ENCODE data around the gene CLCN7.
"Not testable (repeated sequence)": the region's sequence is repeated elsewhere in the genome, so short reads cannot be mapped to it uniquely, and the experiment has no call there.

The CLCN7 gene

GRCh38 chr16:1442697-1443096, 32.1 kb downstream of the CLCN7 start:
- no peak for DNase-seq

GRCh38 chr16:1441391-1441829, 33.4 kb downstream of the CLCN7 start:
- DNase-seq: no peak

DNA sequence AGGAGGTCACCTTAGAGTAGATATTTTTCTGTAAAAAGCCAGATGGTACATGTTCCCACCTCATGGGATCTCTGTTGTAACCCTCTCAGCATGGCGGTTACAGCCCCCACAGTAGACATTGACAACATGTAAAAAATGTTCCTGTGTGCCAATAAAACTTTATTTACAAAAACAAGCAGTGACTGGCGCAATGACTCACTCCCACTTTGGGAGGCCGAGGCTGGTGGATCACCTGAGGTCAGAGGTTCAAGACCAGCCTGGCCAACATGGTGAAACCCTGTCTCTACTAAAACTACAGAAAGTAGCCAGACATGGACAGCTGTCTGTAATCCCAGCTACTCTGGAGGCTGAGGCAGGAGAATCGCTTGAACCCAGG, 35.1 kb downstream of the CLCN7 start:
- DNase-seq: not testable (repeated sequence)

DNA sequence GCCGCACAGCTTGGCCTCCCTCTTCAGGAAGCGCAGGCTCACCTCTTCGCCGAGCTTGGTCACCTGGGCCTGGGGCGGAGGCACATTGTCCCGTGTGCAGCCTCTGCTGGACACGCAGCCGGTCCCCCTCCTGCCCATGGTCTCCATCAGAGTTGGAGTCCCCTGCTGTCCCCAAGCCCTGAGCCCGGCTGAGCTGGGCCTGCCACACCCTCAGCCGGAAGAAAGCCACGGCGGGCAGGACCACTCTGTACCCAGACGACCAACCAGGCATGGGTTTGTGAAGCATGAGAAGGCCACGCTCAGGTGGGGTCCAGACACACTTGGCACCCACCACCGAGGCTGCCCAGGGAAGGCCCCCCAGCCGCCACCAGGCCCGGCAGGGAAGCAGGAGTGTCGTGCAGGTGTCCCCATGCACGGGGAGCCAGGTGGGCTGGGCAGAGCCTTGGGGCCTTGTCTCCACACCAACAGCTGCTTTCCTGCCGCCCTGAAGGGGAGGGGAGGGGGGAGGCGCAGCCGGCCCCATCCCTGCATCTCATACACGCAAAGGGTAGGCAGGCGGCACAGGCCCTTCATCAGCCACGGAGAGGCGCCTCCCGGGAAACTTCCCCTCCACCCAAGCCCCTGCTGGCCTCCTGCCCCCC, 35.6 kb downstream of the CLCN7 start:
- no peak for DNase-seq

DNA sequence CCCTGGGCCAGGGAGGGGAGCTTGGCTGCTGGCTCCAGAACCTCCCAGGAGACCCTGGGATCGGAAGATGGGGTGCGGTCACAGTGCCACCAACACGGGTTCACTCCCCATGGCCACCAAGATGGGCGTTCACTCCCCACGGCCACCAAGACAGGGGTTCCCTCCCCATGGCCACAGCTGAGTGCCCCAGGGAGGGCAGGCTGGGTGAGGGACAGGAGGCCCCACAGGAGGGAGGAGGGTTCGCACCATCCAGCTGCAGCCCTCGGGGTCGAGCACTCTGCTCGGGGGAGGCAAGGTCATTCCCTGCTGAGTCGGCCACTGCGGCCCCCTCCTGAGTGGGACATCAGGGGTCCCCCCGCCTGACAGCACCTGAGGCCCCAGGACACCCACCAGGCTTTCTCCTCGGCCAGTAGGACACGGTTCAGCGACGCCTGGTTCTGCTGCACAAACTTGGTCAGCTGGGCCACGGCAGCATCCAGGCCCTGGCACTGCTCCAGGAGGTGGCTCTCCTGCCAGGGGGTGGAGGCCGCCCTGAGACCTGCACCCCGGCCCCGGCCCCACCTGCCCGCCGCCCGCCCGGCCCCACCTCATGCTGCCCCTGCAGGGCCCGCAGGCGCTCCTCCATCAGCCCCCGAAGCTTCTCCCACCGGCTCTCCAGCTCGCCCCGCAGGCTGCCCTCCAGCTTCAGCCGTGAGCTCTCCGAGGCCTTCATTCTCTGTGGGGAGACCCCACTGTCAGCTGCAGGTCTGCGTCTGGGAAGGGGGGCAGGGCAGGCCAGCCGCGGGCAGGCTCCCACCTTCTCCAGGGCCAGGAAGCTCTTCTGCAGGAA, 36.4 kb downstream of the CLCN7 start:
- DNase-seq: no peak

- DNase-seq: no peak
Measured at GRCh38 chr16:1437606-1438005, 37.2 kb downstream of the CLCN7 start.

- no peak for DNase-seq
Measured at GRCh38 chr16:1436731-1437355, 38.0 kb downstream of the CLCN7 start.

DNA sequence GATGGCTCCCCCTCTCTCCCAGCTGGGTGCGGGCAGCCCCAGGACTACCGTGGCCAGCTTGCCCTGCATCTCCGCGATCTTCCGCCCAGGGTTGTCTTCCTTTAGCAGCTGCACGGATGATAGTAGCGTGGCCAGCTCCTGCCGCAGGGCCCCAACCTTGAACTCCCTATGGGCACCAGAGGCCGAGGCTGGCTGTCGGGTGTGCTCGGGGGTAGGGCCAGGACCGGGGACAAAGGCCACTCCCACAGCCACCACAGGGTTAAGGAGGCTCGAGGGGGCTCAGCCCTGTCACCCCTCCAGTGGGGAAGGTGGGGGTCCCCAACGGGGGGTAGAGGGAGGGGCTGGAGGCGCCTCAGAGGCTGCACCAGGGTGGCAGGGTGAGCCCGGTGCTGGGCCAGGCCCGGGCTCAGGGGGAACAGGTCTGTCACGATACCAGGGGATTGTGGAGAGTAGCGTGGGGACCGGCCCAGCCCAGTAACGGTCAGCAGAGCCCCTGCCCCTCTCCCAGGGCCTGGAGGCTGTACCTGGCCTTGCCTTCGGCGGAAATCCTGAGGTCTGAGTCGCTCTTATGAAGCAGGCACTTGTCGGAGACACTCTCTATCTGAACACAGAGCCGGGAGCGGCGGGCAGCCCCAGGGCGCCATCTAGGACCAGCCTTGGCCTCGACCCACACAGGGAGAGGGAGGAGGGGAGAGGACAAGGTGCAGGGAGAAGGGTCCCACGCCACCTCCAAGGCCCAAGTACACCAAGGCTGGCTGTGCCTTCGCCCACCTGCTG, 38.7 kb downstream of the CLCN7 start:
- no peak for DNase-seq

GRCh38 chr16:1434644-1435592, 39.9 kb downstream of the CLCN7 start:
- DNase-seq: no peak

DNA sequence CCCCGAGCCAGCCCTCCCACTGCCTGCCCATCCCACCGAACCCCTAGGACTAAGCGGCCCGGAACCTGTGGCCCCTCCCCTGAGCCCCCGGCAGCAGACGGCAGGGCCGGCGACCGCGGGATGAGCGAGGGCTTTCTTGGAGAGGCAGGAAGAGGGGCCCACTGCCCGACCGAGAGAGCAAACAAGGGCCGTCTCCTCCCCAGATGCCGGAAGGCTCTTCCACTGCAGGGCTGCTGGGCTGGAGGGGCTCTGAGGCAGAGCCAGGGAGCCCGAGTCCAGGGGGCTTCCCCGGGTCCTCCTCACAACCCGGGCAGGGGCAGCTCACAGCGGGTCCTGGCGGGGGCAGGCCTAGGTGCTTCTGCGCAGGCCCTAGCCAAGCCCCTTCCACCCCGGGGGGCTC, 41.1 kb downstream of the CLCN7 start:
- DNase-seq: no peak

GRCh38 chr16:1433263-1433560, 41.6 kb downstream of the CLCN7 start:
- DNase-seq: no peak

DNA sequence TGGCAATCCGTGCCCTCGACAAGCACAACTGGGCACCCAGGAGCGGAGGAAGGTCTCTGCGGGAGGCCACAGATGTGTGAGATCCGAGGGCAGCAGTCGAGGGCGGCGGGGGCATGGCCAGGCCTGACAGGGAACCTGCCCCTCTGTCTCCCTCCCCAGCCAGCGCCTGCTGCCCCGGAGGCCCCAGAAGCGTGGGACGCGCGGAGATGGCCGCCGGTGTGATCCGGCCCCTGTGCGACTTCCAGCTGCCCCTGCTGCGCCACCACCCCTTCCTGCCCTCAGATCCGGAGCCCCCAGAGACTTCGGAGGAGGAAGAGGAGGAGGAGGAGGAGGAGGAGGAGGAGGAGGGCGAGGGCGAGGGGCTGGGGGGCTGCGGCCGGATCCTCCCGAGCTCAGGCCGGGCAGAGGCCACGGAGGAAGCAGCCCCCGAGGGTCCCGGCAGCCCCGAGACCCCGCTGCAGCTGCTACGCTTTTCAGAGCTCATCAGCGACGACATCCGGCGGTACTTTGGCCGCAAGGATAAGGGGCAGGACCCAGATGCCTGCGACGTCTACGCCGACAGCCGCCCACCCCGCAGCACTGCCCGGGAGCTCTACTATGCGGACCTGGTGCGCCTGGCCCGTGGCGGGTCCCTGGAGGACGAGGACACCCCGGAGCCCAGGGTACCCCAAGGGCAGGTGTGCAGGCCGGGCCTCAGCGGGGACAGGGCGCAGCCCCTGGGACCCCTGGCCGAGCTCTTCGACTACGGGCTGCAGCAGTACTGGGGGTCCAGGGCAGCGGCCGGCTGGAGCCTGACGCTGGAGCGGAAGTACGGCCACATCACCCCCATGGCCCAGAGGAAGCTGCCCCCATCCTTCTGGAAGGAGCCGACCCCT, 42.2 kb downstream of the CLCN7 start:
- DNase-seq: no peak

- DNase-seq: no peak
Measured at GRCh38 chr16:1431497-1432270, 43.1 kb downstream of the CLCN7 start.

GRCh38 chr16:1430759-1431496, 43.9 kb downstream of the CLCN7 start, which contains the start of gene PERCC1:
Gene PERCC1, plus strand, starts transcription at chr16:1431078. Its CDS starts 1,516 bp downstream, at chr16:1432594.
- no peak for DNase-seq

DNA sequence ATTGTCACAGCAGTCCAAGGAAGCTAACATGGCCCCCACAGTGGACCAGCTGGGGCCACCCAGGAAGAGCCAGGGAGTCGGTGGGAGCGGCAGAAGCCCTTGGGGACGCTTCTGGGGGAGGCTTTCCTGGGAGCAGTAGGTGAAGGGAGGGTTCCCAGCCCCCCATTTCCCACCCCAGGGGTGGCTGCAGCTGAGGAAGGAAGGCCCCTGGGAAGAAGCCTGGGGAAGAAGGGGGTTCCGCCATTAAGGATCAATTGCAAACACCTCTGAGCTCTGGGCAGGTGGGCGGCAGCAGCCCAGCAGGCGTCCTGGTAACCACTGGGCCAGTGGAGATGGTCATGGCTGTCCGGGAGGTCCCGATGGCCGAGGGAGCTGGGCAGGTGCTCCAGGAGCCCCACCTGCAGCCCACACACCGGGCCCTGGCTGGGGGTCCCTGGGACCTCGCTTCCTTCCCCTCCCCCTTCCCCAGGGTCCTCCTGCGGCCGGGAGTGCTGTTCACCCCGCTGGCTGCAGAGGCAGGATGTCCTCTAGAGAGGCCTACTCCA, 44.5 kb downstream of the CLCN7 start:
- no peak for DNase-seq

GRCh38 chr16:1429631-1430030, 45.2 kb downstream of the CLCN7 start:
- DNase-seq: no peak

DNA sequence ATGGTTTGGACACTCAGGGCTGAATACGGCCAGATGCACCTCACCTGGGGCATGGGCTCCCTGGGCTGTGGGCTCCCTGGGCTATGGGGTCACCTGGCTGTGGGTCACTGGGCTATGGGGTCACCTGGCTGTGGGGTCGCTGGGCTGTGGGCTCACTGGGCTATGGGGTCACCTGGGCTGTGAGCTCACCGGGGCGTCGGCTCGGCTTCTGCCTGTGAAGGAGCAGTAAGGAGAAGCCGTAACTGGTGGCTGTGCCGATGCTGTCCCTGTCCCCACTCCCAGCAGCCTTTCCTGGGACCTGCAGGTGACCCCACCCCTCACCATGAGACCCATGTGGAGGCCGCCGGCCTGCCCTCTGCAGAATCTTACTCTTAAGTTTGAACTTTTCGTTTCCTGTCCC, 45.8 kb downstream of the CLCN7 start:
- DNase-seq: no peak

- no peak for DNase-seq
Measured at GRCh38 chr16:1428511-1428910, 46.3 kb downstream of the CLCN7 start.
